HG03571 (cell line): ENCODE measurements around the gene GSTM3.
A peak's percentile ranks its signal among the peaks of the same experiment; 100 is the strongest.
"Not testable (repeated sequence)": the region's sequence is repeated elsewhere in the genome, so short reads cannot be mapped to it uniquely, and the experiment has no call there.

ENCODE experiments used
- ATAC-seq: cut with Tn5 transposase; IDR thresholded peaks from one replicate; pipeline ENCODE4 v1.9.1; 2021; ENCODE audit not compliant: unreplicated experiment

GSTM3 gene

DNA sequence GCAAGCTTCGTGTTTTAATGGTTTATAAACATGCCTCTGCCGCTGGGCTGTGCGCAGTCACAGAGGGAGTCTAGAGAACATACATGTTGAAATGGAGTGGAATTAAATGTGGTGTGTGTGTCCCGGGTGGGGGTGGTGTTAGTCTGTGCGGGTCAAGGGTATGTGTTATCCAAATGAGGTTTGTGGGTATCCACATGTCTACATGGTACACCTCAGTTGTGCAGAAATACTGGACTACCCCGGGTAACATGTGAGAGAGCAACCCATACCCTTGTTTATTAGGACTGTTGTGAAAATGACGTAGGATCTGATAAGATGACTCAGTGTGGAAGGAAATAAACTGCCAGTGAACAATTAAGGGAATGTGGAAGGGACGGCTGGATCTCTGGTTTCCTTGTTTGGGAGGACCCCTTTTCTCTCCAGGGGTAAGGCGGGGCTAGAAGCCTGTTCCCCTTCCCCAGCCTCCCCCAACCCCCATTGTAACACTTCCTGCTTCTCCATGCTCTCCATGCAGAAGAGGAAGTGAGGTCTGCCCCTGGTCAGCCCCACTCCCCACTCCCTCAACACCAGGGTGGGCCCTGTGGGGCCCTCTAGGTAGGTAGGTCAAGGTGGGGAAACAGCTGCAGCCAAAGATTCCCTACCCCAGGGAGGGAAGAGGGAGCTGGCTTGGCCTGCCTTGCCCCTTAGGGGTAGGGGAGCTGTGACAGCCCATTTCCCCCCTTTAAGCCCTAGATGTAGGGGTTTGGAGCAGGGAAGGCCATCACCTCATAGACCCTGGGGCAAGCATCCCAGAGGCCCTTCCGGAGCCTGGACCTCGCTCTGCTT lies 22.2 kb upstream of the GSTM3 start:
- ATAC-seq = no peak

DNA sequence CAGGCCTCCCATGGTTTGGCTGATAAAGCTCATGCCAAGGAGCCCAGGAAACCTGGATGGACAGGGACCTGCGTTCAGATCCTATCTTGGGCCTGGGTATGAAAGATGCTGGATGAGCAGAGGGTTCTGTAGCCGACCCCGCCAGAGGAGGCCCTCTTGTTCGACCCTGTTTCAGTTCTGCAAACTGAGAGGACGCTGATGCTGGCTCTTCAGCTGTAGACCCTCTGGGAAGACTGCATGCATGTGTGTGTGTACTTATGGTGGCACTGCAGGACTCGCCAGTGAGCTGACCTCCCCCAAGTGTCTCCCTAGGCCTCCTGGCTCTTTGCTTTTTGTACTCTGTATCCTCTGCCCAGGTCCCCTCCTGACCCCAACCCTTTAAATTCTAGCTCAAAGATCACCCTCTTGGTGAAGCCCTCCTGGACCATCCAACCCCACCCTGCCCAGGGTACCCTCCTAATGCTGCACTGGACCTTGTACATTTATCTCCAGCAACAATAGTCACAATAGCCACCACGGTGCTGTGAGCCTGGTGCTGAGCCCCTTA lies 21.3 kb upstream of the GSTM3 start:
- ATAC-seq = no peak

DNA sequence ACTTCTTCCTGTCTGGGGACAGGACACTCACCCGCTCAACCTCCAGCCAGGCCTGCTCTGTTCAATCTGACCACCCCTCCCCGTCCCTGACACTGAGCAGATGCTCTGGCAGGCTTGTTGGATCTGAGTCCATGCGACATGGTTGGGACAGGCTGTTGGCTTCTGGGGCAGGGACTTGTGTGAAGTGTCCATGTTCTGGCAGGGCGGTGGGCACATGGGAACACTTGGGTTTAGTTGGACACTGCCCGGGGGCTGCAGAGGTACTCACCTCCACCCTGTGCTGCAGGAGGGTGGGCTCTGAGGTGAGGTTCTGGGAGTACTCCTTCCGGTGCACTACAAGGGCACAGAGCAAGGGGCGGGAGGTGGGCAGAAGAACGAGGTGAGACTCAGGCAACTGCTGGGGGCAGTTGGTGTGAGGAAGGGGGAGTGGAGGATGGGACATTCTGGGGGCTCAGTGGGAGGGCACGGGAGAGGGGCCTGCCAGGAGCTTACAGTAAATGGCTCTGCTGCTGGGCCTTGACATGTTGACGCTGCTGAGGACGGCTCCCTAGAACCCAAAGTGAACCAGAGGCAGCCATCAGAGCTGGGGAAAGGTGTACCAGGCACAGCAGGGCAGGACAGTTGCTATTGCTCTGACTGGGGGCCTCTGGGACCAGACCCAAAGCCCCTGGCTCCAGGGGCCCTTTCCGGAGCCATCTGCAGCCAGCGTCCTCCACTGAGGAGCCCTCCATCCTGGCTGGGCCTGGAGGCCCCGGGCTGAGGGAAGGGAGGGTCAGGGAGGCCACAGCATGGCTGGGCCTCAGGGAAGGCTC lies 20.6 kb upstream of the GSTM3 start:
- no peak for ATAC-seq

DNA sequence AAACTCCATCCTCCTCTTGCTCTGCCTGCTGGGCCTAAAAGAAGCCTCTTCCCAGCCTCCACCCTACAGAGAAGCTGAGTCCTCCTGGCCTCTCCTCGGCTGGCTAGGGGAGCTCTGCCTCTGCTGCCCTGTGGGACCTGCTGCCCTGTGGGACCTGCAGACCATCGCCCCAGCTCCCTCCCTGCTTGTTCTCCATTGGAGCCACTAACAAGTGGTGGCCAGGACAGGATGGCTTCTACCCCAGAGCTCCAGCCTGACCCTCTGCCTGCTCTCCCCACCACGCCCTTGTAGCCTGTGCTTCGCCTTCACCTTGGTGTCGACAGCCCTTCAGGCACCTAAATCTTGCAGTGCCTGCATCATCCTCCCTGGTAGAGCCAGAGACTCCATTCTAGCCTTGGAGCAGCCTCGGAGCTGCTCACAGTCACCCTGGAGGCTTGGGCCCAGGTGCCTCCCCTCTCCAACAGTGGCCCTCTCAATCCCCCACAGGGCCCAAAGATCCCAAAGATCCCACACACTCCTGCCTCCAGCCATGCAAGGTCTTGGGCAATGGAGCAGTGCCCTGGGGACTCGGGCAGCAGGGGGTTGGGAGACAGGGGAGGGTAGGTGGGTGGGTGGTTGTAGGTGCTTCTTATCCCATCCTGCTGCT lies 19.9 kb upstream of the GSTM3 start:
- no peak for ATAC-seq

DNA sequence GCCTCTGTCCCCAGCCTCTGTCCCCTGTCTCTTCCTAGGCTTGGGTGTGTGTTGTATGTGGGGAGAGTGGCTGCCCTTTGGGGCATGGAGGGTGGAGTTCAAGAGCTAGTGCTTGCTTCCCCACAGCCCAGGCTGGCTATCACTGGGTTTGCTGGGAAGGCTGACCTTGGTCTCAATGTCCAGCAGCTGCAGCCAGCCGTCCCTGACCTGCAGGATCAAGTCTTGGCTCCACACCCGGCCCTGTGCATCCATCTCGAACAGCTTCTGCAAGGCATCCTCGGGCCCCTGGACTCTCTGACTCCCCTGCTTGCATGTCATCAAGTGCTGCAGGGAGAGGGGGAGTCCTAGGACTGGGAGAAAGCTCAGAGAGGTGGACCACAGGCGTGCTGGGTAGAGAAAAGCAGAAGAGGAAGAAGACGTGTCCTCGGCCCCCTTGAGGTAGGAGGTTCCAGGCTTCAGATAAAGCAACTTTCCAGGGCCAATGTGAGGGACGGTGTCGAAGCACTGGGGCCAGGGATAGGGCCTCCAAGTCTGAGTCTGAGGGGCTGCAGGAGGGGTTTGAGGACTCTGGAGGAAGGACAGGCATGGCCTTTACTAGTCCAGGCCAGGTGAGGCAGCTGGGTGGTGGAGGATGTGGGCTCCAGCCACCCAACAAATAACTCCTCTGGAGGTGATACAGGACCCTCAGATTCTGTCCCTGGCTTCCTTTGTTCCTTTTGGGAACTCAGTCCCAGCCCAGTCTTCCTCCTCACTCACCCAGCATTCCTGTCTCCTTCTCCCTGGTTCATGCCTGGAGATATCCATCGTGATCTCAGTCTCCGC lies 18.9 kb upstream of the GSTM3 start:
- ATAC-seq = no peak

DNA sequence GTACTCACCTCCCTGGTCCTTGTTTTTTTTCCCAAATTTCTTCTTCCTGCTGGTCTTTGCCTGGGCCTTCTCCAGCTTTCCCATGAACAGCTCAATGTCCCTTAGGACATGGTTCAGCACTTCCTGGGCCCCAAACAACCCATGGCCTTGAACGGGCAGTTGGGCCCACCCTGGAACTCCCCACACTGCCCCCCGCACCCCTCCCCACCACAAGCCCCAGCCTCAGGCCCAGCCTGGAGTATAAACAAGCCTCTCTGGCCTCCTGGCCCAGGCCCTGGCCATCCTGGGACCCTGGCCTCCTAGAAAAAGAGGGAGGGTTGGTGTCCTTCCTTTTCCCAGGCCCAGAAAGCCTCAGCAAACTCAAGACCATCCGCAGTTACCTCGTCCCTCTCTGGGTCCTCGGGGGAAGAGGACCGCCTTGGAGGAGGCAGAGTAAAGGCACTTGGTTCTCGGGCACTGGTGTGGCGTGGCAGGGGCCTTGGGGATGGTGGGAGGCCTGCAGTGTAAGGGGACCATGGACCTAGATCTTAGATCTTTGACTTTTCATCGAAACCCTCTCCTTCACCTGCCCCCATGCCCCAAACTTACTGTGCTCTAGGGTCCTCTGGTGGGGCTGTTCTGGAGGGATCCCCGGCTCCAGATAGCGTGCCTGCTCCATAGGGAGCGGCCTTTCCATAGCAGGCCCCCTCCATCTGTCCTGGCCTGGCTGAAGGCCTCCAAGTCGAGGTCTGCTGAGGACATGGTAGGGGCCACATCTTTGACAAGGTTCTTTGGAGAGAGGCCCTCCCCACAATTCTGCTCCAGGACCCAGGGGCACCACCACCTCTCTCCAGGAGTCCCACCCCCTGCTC lies 17.3 kb upstream of the GSTM3 start:
- ATAC-seq = no peak

DNA sequence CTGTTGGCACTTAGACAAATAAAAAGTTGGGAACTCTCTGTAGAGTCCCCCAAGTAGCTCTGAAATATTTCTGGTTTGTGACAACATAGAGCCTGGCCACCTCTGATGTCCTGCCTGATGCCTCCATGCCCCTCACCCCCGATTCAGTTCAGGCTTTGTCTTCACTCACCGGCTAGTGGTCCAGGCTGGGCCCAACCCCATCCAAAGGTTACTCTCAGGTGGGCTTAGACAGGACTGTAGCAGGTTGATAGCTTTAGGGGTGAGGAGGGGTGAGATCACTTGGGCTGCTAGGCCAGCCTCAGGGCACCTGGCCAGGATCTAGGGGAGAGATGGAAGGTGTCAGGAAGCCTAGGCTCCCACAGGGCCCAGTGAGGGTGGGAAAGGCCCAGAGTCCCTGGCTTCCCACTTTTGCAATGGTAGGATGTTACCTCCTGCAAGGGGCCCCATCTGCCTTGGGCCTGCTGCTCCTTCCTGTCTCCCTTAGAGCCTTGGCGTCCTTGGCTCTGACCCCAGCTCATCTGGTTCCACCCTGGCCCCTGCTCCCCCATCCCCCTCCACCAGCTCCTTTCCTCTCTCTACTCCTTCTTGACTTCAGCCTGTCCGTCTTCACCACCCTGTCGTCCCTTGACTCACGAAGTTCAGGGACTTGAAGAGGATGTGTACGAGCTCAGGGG lies 16.1 kb upstream of the GSTM3 start:
- ATAC-seq = no peak

DNA sequence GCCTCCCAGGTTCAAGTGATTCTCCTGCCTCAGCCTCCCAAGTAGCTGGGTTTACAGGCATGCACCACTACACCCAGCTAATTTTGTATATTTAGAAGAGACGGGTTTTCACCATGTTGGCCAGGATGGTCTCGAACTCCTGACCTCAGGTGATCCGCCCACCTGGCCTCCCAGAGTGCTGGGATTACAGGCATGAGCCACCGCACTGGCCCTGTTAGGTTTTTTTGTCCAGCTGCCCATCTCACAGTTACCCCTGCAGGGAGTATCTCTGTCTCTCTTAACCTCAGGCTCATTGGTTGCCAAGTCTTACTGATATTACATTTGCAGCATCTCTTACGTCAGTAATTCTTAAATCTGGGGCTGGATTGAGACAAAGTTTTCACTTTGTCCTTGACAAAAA lies 15.5 kb upstream of the GSTM3 start:
- not testable (repeated sequence) for ATAC-seq

DNA sequence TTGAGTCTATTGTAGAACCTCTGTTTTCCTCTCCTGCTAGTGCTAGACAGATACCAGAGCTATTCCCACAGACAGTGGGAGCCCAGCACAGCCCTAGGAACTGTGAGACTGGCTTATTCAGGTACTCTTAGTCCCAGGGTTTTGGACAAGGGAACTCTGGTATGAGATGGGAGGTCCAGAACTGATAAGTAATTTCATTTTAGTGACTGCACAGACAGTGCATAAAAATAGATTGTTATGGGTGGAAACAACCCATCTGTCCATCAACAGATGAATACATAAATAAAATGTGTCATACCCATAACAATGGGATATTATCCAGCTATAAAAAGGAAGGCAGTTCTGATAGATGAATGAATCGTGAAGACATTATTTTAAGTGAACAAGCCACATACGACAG lies 13.9 kb upstream of the GSTM3 start:
- ATAC-seq = no peak

DNA sequence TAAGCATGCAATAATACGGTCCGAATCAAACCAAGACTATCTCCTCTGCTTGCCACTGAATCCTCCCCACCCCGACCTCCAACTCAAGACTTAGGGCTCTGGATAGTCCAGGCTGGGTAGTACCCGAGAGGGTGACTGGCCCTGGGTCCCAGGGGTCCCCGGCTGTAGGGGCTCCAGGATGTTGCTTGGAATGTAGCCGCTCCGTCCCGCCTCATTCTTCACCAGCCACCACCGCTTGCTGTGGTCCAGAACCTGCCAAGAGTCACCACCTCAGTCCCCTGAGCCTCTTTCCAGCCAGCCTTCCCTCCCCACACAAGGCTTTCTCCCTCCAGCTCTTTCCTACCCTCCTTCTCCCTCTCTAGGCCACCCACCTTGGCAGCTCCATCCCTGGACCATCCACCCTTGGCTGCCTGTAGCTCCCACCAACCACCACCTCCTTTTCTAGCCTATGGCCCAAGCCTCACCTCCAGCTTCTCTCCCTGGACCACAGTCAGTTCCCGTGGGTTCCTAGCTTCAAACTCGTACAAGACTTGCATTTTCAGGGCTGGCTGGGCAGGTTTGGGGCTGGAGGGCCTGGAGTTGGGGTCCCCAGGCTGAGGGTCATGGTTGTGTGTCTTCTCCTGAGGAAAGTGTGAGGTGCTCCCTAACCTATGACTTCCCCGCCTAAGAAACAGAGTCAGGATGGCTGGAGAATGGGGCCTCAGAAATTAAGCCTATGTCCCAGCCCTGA lies 10.9 kb upstream of the GSTM3 start:
- no peak for ATAC-seq

DNA sequence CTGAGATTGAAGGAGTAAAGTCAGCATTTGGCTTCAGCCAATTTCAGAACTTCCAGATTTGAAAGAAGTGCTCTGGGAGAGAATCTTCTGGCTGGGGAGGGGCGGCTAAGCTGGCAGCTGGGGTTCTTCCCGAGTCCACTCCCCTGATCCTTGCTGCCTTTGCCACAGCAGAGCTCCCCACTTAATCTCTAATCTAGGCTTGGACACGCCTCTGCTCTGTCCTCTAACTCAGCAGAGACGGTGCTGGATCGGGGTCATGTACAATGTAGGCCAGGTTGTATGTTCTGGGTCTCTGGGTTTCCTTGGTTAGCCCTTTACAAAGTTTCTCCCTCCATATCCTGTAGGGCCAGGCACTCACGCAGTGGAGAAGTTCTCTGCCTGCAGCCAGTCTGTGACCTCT lies 10.1 kb upstream of the GSTM3 start:
- no peak for ATAC-seq

DNA sequence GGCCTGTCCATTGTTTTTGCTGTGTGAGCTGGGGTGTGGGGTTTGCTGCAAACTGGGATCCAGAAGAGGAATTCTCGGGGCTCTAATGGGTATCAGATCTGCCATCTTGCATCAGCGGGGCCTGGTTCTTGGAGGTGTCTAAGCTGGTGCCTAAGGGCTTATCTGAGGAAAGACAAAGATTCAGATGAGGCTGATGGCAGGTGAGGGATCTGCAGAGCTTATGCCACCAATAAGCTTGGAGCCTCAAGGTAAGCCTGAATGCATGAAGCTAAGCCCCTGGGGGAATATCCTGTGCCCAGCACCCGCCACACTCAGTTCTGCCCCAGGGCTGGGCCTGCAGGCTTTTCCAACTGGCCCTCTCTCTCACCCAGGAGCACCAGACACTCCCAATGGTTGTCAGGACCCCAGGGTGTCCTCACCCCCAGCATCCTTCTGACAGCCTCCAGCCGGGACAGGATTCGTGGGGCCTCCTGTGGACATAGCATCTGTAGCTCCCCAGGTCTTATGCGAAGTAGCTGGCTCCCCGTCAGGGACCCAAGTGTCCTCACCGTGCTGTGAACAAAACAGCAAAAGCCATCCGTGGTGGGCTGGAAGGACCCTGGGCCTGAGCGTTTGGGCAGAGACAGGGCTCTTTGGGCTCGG lies 9.5 kb upstream of the GSTM3 start:
- ATAC-seq = no peak

DNA sequence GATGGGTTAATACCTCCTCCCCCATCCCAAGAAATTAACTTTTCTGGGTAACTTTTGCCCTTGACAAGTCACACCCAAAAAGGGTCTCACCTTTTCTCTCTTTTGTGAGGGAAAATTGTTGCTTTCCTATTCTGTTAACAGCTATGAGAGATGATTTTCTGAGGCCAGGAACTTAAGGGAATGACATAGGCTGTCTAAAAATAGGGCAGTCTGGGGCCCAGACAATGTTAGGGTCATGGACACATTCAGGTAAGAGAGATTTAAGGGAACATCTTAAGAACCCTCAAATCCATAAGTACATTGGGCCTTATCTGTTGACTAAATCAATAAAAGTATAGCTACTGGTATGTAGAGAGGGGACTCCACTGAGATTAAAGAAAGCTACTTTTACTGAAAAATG lies 8.4 kb upstream of the GSTM3 start:
- no peak for ATAC-seq

DNA sequence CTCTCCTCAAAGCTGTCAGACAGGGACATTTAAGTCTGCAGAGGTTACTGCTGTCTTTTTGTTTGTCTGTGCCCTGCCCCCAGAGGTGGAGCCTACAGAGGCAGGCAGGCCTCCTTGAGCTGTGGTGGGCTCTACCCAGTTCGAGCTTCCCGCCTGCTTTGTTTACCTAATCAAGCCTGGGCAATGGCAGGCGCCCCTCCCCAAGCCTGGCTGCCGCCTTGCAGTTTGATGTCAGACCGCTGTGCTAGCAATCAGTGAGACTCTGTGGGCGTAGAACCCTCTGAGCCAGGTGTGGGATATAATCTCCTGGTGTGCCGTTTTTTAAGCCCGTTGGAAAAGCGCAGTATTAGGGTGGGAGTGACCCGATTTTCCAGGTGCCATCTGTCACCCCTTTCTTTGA lies 7.5 kb upstream of the GSTM3 start:
- not testable (repeated sequence) for ATAC-seq

DNA sequence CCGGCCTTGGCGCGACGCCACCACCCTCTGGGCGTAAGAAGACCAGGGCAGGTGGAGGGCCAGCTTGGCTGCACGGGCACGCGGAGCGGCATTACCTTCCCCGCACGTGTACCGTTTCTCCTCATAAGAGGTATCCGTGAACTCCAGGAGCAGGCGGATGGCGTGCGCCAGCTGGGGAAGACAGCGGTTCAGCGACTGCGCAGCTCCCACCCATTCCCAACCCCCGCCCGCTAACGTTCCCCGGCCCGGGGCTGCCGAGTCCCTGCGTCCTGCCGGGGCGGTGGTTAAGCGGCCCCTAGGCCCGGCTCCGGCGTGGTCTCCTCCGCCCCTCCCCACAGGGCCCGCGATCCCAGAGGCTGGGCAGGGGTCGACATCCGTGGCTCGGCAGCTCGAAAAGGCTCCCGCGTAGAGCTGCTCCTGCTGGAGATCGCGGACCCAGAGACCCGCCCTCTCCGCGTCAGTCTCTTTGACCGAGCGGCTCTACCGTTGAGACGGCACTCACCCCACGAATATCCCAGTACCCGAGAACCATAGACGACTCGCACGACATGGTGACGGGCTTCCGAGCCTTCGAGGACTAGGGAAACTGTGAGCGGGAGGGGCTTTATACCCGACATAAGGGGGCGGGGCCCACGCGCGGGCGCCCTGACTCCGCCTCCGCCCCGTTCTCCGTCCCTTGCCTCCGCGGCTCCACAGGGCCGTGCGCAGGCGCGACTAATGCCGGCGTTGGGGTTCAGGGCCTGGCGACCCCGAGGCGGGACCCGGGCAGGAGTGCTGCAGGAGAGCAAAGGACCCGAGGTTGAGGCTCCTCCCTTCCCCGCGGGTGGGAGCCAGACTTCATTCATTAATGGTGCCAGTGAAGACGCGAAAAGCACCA lies 862 bp downstream of the GSTM3 start:
- peak; percentile 76 for ATAC-seq

DNA sequence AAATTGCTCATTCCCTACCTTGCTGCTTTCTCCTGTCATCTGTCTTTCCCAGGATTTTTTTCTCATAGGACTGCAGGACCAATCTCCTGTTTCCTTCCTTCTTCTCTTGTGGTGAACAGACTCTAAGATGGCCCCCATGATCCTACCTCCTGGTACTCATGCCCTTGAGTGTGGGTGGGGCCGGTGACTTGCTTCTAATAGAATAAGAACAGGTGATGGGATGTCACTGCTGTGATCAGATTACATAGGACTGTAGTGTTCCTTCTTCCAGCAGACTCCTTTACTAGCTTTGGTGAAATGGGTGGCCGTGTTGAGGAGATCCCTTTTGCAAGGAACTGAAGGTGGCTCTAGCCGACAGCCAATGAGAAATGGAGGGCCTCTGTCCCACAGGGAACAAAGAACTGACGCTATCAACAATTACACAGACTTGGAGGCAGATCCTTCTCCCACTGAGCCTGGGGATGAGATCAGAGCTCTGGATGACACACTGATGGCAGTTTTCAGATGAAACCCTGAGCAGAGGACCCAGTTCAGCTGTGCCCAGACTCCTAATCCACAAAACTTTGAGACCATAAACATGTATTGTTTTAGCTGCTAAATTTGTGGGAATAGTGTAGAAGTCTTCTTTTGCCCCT lies 7.5 kb downstream of the GSTM3 start:
- no peak for ATAC-seq
